Common myeloid progenitor, CD34-positive (primary cell): Measurements from ENCODE around the gene RMI2.

Experiments used
- CTCF ChIA-PET: fragments of 350-600 bp; sonication (Branson Sonifier 250); formaldehyde crosslinking; loops from one replicate; lab custom pipeline; 2021; ENCODE audit warnings: antibody characterized with exemption; lab: Charles Lee
- POLR2A ChIA-PET: fragments of 350-600 bp; sonication (Branson Sonifier 250); formaldehyde crosslinking; loops from one replicate; lab custom pipeline; 2021; ENCODE audit warnings: antibody characterized with exemption; lab: Charles Lee
- DNase-seq, 3 donors: peaks; one replicate each; pipeline versions ENCODE4 v3.0.0 to v3.0.0-alpha.2; 2013
- H3K27ac ChIP-seq, 2 experiments: 1 replicate in 1 of 2; 2 replicates in 1 of 2; pipeline ENCODE4 v1.7.0; 2013; ENCODE audit warnings: inconsistent platforms in 2 of 2, low read length in 2 of 2, mild to moderate bottlenecking in 2 of 2, low read depth in 1 of 2, moderate library complexity in 1 of 2; ENCODE audit not compliant: severe bottlenecking in 2 of 2, insufficient read depth in 1 of 2, poor library complexity in 1 of 2
- H3K27me3 ChIP-seq, 5 experiments: replicated peaks in 2 of 5; 1 replicate in 3 of 5; 2 replicates in 2 of 5; pipeline versions ENCODE4 v1.6.1 to v1.7.0; 2013; ENCODE audit warnings: low read length in 4 of 5, mild to moderate bottlenecking in 2 of 5, moderate library complexity in 2 of 5, inconsistent platforms in 1 of 5; ENCODE audit not compliant: insufficient read depth in 5 of 5, control insufficient read depth in 4 of 5
- H3K36me3 ChIP-seq, 4 experiments: 1 replicate in 2 of 4; 2 replicates in 2 of 4; pipeline versions ENCODE4 v1.6.1 to v1.7.0; 2013; ENCODE audit warnings: low read length in 3 of 4, control low read depth in 1 of 4, mild to moderate bottlenecking in 1 of 4; ENCODE audit not compliant: control insufficient read depth in 4 of 4, insufficient read depth in 4 of 4
- H3K4me1 ChIP-seq, 4 experiments: 1 replicate in 3 of 4; 2 replicates in 1 of 4; pipeline versions ENCODE4 v1.6.1 to v1.7.1; 2013; ENCODE audit warnings: low read length in 3 of 4, mild to moderate bottlenecking in 3 of 4, control low read depth in 1 of 4, inconsistent platforms in 1 of 4, moderate library complexity in 1 of 4; ENCODE audit not compliant: control insufficient read depth in 4 of 4, insufficient read depth in 4 of 4; ENCODE audit errors: control extremely low read depth in 1 of 4
- H3K4me3 ChIP-seq, 7 experiments: 1 replicate in 4 of 7; 2 replicates in 3 of 7; pipeline versions ENCODE4 v1.5.1 to v1.7.0; 2013; ENCODE audit warnings: mild to moderate bottlenecking in 7 of 7, low read length in 6 of 7, moderate library complexity in 6 of 7, inconsistent platforms in 2 of 7, low read depth in 2 of 7, control low read depth in 1 of 7; ENCODE audit not compliant: insufficient read depth in 4 of 7, control insufficient read depth in 1 of 7; ENCODE audit errors: extremely low read depth in 1 of 7
- H3K9me3 ChIP-seq, 5 experiments: 1 replicate in 4 of 5; 2 replicates in 1 of 5; pipeline versions ENCODE4 v1.6.1 to v1.7.1; 2013; ENCODE audit warnings: low read length in 4 of 5, mild to moderate bottlenecking in 2 of 5, inconsistent platforms in 1 of 5, low read depth in 1 of 5, moderate library complexity in 1 of 5; ENCODE audit not compliant: control insufficient read depth in 4 of 5, insufficient read depth in 2 of 5; ENCODE audit errors: control extremely low read depth in 1 of 5
- WGBS: methylation state at CpG from one replicate; pipeline ENCODE4 v1.1.5; 2013; ENCODE audit not compliant: insufficient coverage; 5-methylcytosine and 5-hydroxymethylcytosine counted together

The RMI2 gene

GRCh38 chr16:11325404-11326083 is 19.7 kb upstream of the RMI2 start:
- H3K4me1 ChIP-seq: peaks cover 0 to 32% (median 28%) of the 10 kb centered on the region in 4 experiments
- CTCF ChIA-PET: interaction anchor here (0.6 to 2.6 kb wide), 4 partner anchors 13 to 148 kb away, joined by 3 to 7 read pairs (median 4); no protein-coding TSS in a partner anchor
- POLR2A ChIA-PET: interaction anchor here (1.2 kb wide), 1 partner anchor 28 kb away, joined by 4 read pairs; no protein-coding TSS in a partner anchor
- no peak overlapping the region for H3K4me3 ChIP-seq
- H3K9me3 ChIP-seq: no peaks in the 10 kb centered on the region
- H3K36me3 ChIP-seq: no peaks in the 10 kb centered on the region
- 59% methylated on average over 9 of the region's 10 CpGs for WGBS
- no peak overlapping the region for H3K27ac ChIP-seq
- H3K27me3 ChIP-seq: no peaks in the 10 kb centered on the region
- peak in 2 of 3 donors; percentile 84 to 87 for DNase-seq

- POLR2A ChIA-PET: no interaction called here
- H3K4me1 ChIP-seq: peaks cover 0 to 32% (median 28%) of the 10 kb centered on the region in 4 experiments
- WGBS: 92% methylated on average over 5 of the region's 9 CpGs
- H3K4me3 ChIP-seq: no peak overlapping the region
- H3K9me3 ChIP-seq: no peaks in the 10 kb centered on the region
- no peak overlapping the region for H3K27ac ChIP-seq
- CTCF ChIA-PET: interaction anchor here (1.0 to 1.8 kb wide), 2 partner anchors 29 to 31 kb away, joined by 4 to 5 read pairs; no protein-coding TSS in a partner anchor
- DNase-seq: no peak
- H3K36me3 ChIP-seq: no peaks in the 10 kb centered on the region
- no peaks in the 10 kb centered on the region for H3K27me3 ChIP-seq
Observed at GRCh38 chr16:11326084-11326736, 19.0 kb upstream of the RMI2 start.

DNA sequence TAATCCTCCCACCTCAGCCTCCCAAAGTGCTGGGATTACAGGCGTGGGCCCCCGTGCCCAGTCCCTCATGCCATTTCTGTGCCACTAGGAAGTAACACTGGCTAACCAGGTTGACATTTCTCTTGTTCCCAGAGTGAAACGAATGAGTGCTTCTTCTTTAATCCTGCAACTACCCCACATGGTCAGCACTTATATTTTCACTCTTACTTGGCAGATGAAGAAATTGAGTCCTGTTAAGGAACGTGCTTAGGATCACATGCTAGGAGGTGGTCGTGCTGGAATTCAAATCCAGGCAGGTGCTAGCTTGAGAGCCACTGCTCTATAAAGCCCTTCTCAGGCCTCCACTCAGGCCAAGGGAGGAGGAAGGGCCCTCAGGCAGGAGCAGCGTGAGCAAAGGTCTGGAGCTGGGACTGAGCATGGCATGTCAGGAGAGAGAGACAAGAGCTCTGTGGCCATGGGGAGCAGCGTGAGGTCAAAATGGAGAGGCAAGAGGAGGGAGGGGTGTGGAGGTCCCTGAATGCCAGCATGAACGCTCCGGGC is 18.5 kb upstream of the RMI2 start:
- peaks cover 0 to 32% (median 28%) of the 10 kb centered on the region in 4 experiments for H3K4me1 ChIP-seq
- CTCF ChIA-PET: interaction anchor here (1.8 kb wide), 1 partner anchor 30 kb away, joined by 5 read pairs; no protein-coding TSS in a partner anchor
- no peaks in the 10 kb centered on the region for H3K9me3 ChIP-seq
- POLR2A ChIA-PET: no interaction called here
- no peak overlapping the region for H3K4me3 ChIP-seq
- no peaks in the 10 kb centered on the region for H3K36me3 ChIP-seq
- H3K27ac ChIP-seq: no peak overlapping the region
- no peaks in the 10 kb centered on the region for H3K27me3 ChIP-seq
- WGBS: 99% methylated on average over 7 of the region's 9 CpGs
- DNase-seq: no peak

GRCh38 chr16:11327277-11328171 is 17.7 kb upstream of the RMI2 start:
- Histone ChIP-seq H3K27ac (no peak overlapping the region), H3K36me3 (no peaks in the 10 kb centered on the region), H3K4me3 (no peak overlapping the region), H3K4me1 (peaks cover 0 to 32% (median 28%) of the 10 kb centered on the region in 4 experiments), H3K9me3 (no peaks in the 10 kb centered on the region), H3K27me3 (no peaks in the 10 kb centered on the region)
- 94% methylated on average over 20 of the region's 23 CpGs for WGBS
- POLR2A ChIA-PET: no interaction called here
- no peak for DNase-seq
- CTCF ChIA-PET: interaction anchor here (1.8 kb wide), 2 partner anchors 29 kb away, joined by 4 to 5 read pairs; no protein-coding TSS in a partner anchor

DNA sequence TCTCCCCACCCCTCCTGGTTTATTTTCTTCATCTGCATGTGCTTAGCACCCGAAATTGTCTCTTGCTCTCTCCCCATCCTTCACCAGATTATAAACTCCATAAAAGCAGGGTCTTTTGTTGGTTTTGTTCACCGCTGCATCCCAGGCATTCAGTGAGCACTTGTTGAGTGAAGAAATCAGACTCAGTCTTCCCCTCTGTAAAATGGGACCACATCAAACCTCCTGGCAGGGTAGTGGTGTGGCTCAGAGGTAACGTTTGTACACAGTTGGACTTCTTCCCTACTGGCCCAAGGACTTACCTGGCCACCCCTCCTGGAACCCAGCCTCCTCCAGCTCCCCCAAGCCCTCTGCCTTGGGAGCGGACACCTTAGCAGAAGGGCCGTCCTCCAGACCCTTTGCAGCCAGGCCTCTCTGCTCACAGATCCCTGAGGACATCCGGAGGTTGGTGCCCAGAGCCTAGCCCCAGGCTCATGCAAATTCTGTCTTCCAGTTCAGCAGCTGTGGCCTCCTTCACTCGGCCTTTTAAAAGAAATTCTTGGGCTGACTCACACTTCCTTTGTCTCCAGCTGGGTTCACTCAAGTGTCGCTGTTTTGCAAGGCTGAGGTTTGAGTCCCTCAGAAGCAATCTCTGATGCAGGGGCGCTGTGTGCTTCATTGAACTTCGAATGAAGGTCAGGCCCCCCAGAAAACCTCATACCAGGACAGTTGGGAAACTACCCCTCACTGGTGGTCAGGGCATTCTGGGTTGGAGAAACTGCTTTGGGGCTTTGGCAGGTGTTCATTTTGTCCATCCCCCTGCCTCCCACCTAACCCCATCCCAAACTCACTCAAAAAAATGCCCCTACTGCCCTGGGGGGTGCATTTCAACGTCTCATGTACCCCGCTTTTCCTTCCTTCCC is 16.8 kb upstream of the RMI2 start:
- ChIA-PET CTCF (interaction anchor here (1.8 kb wide), 1 partner anchor 28 kb away, joined by 4 read pairs; no protein-coding TSS in a partner anchor), POLR2A (interaction anchor here (0.6 kb wide), 1 partner anchor 41 kb away, joined by 3 read pairs; no protein-coding TSS in a partner anchor)
- WGBS: 63% methylated on average over 9 of the region's 12 CpGs
- H3K36me3 ChIP-seq: no peaks in the 10 kb centered on the region
- H3K4me3 ChIP-seq: peak overlapping the region in 1 of 7 experiments; percentile 20
- H3K4me1 ChIP-seq: peaks cover 0 to 32% (median 28%) of the 10 kb centered on the region in 4 experiments
- no peak overlapping the region for H3K27ac ChIP-seq
- H3K9me3 ChIP-seq: no peaks in the 10 kb centered on the region
- DNase-seq: peak; percentile 58 to 91 (median 88)
- peaks cover 0 to 1% (median 0%) of the 10 kb centered on the region in 5 experiments for H3K27me3 ChIP-seq

- no peaks in the 10 kb centered on the region for H3K36me3 ChIP-seq
- 89% methylated on average over 1 of the region's 6 CpGs for WGBS
- DNase-seq: peak in 1 of 3 donors; percentile 51
- no peak overlapping the region for H3K27ac ChIP-seq
- CTCF ChIA-PET: interaction anchor here (1.8 kb wide), 1 partner anchor 27 kb away, joined by 4 read pairs; no protein-coding TSS in a partner anchor
- H3K27me3 ChIP-seq: peaks cover 0 to 2% (median 0%) of the 10 kb centered on the region in 5 experiments
- H3K4me3 ChIP-seq: no peak overlapping the region
- POLR2A ChIA-PET: interaction anchor here (0.6 kb wide), 1 partner anchor 41 kb away, joined by 3 read pairs; no protein-coding TSS in a partner anchor
- H3K9me3 ChIP-seq: no peaks in the 10 kb centered on the region
- peaks cover 0 to 32% (median 28%) of the 10 kb centered on the region in 4 experiments for H3K4me1 ChIP-seq
Observed at GRCh38 chr16:11329071-11329491, 16.2 kb upstream of the RMI2 start.
